Measurements from ENCODE around the gene DPH7. TPM values are rescaled to one million over a fixed set of nuclear protein-coding genes. Genes with fewer than 3 reads are reported as not detected.
"Not testable (repeated sequence)": the region's sequence is repeated elsewhere in the genome, so short reads cannot be mapped to it uniquely, and the experiment has no call there.

DPH7 gene
- 57.0 TPM for total RNA-seq
- polyA plus RNA-seq: 10 to 100 TPM; 24.4 to 34.8 (median 28.3) TPM

GRCh38 chr9:137578518-137579258 lies at the start of gene DPH7:
Gene DPH7, minus strand, starts transcription at chr9:137578925. Its CDS starts 148 bp downstream, at chr9:137578777.
- H3K36me3 Mint-ChIP-seq: peaks cover 16% of the 10 kb centered on the region
- H3K4me3 ChIP-seq (ENCODE audit: low read depth, low read length): peak within 1 kb of the TSS; percentile 68
- H3K4me3 Mint-ChIP-seq: peak within 1 kb of the TSS; percentile 86 to 92 (median 87)
- ATAC-seq (ENCODE audit: low read depth in 2 of 2): peak; percentile 97
- H3K9me3 Mint-ChIP-seq: no peaks in the 10 kb centered on the region
- peaks cover 0 to 44% (median 27%) of the 10 kb centered on the region in 4 donors for H3K4me1 Mint-ChIP-seq
- peak; percentile 92 to 94 (median 93) for DNase-seq
- H3K27me3 Mint-ChIP-seq: no peaks in the 10 kb centered on the region
- H3K27ac Mint-ChIP-seq: peak within 1 kb of the TSS; percentile 68 to 75 (median 69)
- H3K9me3 ChIP-seq (ENCODE audit: control insufficient read depth in 2 of 2, low read length in 2 of 2): no peaks in the 10 kb centered on the region
- H3K4me1 ChIP-seq (ENCODE audit: control insufficient read depth, insufficient read depth, low read length, poor library complexity, severe bottlenecking): peaks cover 33% of the 10 kb centered on the region
- H3K27ac ChIP-seq (ENCODE audit: insufficient read depth, low read length, poor library complexity, severe bottlenecking): peak within 1 kb of the TSS; percentile 73
- peaks cover 24% of the 10 kb centered on the region for H3K36me3 ChIP-seq (ENCODE audit: control insufficient read depth, insufficient read depth, low read length)
- no peaks in the 10 kb centered on the region for H3K27me3 ChIP-seq (ENCODE audit: control insufficient read depth, insufficient read depth, low read length)

GRCh38 chr9:137627406-137627805 lies 48.7 kb upstream of the DPH7 start:
- H3K27ac Mint-ChIP-seq; H3K9me3 ChIP-seq (ENCODE audit: control insufficient read depth in 2 of 2, low read length in 2 of 2); H3K27me3 Mint-ChIP-seq; ATAC-seq (ENCODE audit: low read depth in 2 of 2); H3K36me3 ChIP-seq (ENCODE audit: control insufficient read depth, insufficient read depth, low read length); DNase-seq; H3K4me3 ChIP-seq (ENCODE audit: low read depth, low read length); H3K27ac ChIP-seq (ENCODE audit: insufficient read depth, low read length, poor library complexity, severe bottlenecking); H3K27me3 ChIP-seq (ENCODE audit: control insufficient read depth, insufficient read depth, low read length); H3K9me3 Mint-ChIP-seq: not testable (repeated sequence)
- peaks cover 19 to 78% (median 44%) of the 10 kb centered on the region in 4 donors for H3K4me1 Mint-ChIP-seq
- H3K36me3 Mint-ChIP-seq: peaks cover 18% of the 10 kb centered on the region
- peaks cover 44% of the 10 kb centered on the region for H3K4me1 ChIP-seq (ENCODE audit: control insufficient read depth, insufficient read depth, low read length, poor library complexity, severe bottlenecking)
- peak overlapping the region in 1 of 4 donors; percentile 56 for H3K4me3 Mint-ChIP-seq

DNA sequence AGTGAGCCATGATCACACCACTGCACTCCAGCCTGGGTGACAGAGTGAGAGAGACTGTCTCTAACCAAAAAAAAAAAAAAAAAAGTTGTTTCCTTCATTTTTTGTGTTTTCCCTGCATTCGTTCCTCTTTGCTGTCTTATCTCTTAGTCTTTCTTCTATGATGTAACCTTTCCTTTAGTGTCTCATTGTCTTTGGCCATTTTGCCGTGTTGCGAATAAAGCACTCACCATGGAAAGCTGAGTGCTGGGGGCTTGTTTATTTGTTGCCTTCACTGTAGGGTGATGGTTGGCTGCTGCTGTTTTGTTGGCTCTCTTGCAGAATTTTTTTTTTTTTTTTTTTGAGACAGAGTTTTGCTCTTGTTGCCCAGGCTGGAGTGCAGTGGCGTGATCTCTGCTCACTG lies 47.7 kb upstream of the DPH7 start:
- Histone ChIP-seq H3K4me1 (ENCODE audit: control insufficient read depth, insufficient read depth, low read length, poor library complexity, severe bottlenecking) (peaks cover 48% of the 10 kb centered on the region), H3K27me3 (ENCODE audit: control insufficient read depth, insufficient read depth, low read length) (no peaks in the 10 kb centered on the region), H3K4me3 (ENCODE audit: low read depth, low read length) (no peak overlapping the region), H3K9me3 (ENCODE audit: control insufficient read depth in 2 of 2, low read length in 2 of 2) (no peaks in the 10 kb centered on the region), H3K36me3 (ENCODE audit: control insufficient read depth, insufficient read depth, low read length) (peaks cover 4% of the 10 kb centered on the region), H3K27ac (ENCODE audit: insufficient read depth, low read length, poor library complexity, severe bottlenecking) (no peak overlapping the region)
- DNase-seq: no peak
- ATAC-seq (ENCODE audit: low read depth in 2 of 2): no peak
- peak overlapping the region in 1 of 3 donors; percentile 91 for H3K27ac Mint-ChIP-seq
- H3K36me3 Mint-ChIP-seq: peaks cover 18% of the 10 kb centered on the region
- H3K9me3 Mint-ChIP-seq: peaks cover 0 to 2% (median 0%) of the 10 kb centered on the region in 7 donors
- peak overlapping the region in 1 of 4 donors; percentile 51 for H3K4me3 Mint-ChIP-seq
- no peaks in the 10 kb centered on the region for H3K27me3 Mint-ChIP-seq
- peaks cover 18 to 76% (median 46%) of the 10 kb centered on the region in 4 donors for H3K4me1 Mint-ChIP-seq

- peak overlapping the region in 2 of 4 donors; percentile 70 to 88 for H3K4me3 Mint-ChIP-seq
- H3K9me3 Mint-ChIP-seq; H3K36me3 ChIP-seq (ENCODE audit: control insufficient read depth, insufficient read depth, low read length); H3K27me3 Mint-ChIP-seq; H3K4me3 ChIP-seq (ENCODE audit: low read depth, low read length); DNase-seq; H3K27me3 ChIP-seq (ENCODE audit: control insufficient read depth, insufficient read depth, low read length); ATAC-seq (ENCODE audit: low read depth in 2 of 2); H3K27ac ChIP-seq (ENCODE audit: insufficient read depth, low read length, poor library complexity, severe bottlenecking); H3K9me3 ChIP-seq (ENCODE audit: control insufficient read depth in 2 of 2, low read length in 2 of 2); H3K36me3 Mint-ChIP-seq: not testable (repeated sequence)
- H3K4me1 ChIP-seq (ENCODE audit: control insufficient read depth, insufficient read depth, low read length, poor library complexity, severe bottlenecking): peaks cover 50% of the 10 kb centered on the region
- H3K4me1 Mint-ChIP-seq: peaks cover 19 to 68% (median 44%) of the 10 kb centered on the region in 4 donors
- H3K27ac Mint-ChIP-seq: peak overlapping the region; percentile 23 to 83 (median 52)
Measured at GRCh38 chr9:137622211-137622610, 43.5 kb upstream of the DPH7 start.

DNA sequence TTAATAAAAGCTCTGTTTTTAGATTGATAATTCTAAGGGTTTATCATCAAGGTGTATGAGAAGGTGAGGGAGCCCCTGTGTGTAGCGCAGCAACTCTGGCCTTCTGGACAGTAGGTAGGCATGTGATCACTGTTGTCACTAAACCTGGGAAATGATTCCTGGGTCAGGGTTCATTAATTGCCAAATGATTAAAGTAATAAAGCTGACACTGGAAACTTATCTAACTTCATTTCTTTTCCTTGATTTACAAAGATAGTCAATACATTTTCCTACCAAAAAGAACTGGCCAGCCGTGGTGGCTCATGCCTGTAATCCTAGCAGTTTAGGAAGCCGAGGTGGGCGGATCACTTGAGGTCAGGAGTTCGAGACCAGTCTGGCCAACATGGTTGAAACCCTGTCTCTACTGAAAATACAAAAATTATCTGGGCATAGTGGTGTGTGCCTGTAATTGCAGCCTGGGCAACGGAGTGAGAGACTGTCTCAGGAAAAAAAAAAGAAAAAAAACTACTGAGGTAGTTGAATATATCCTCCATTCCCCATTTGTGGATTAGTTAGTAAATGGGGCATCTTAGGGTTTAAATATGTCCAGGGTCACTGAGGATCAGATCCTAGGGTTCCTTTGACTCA lies 42.5 kb upstream of the DPH7 start:
- Mint-ChIP-seq H3K9me3 (peaks cover 0 to 2% (median 0%) of the 10 kb centered on the region in 7 donors), H3K27me3 (no peaks in the 10 kb centered on the region), H3K4me1 (peaks cover 19 to 65% (median 43%) of the 10 kb centered on the region in 4 donors), H3K27ac (no peak overlapping the region), H3K36me3 (peaks cover 10% of the 10 kb centered on the region), H3K4me3 (peak overlapping the region; percentile 28 to 93 (median 90))
- Histone ChIP-seq H3K9me3 (ENCODE audit: control insufficient read depth in 2 of 2, low read length in 2 of 2) (no peaks in the 10 kb centered on the region), H3K4me3 (ENCODE audit: low read depth, low read length) (peak overlapping the region; percentile 82), H3K4me1 (ENCODE audit: control insufficient read depth, insufficient read depth, low read length, poor library complexity, severe bottlenecking) (peaks cover 51% of the 10 kb centered on the region), H3K27me3 (ENCODE audit: control insufficient read depth, insufficient read depth, low read length) (no peaks in the 10 kb centered on the region), H3K27ac (ENCODE audit: insufficient read depth, low read length, poor library complexity, severe bottlenecking) (no peak overlapping the region), H3K36me3 (ENCODE audit: control insufficient read depth, insufficient read depth, low read length) (peaks cover 8% of the 10 kb centered on the region)
- ATAC-seq (ENCODE audit: low read depth in 2 of 2) (no peak), DNase-seq (peak in 2 of 3 donors; percentile 22 to 32)

DNA sequence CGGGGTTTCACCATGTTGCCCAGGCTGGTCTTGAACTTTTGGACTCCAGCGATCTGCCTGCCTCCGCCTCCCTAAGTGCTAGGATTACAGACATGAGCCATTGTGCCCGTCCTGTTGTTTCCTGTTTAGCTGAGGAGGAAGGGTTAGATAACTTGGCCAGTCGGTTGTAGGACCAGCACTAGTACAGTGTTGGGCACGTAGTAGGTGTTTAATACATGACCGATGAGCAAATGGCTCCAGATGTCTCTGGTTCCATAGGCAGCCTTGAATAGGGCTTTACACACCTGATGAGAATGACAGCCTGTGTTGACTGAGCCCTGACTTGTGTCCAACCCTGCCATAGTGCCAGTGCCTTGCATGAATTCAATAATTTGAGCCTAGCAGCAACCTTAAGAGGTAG lies 41.9 kb upstream of the DPH7 start:
- Mint-ChIP-seq H3K27me3 (no peaks in the 10 kb centered on the region), H3K4me3 (peak overlapping the region; percentile 28 to 93 (median 70)), H3K4me1 (peaks cover 18 to 64% (median 42%) of the 10 kb centered on the region in 4 donors), H3K9me3 (peaks cover 0 to 2% (median 0%) of the 10 kb centered on the region in 7 donors), H3K36me3 (peaks cover 9% of the 10 kb centered on the region), H3K27ac (peak overlapping the region in 1 of 3 donors; percentile 96)
- DNase-seq: no peak
- H3K27ac ChIP-seq (ENCODE audit: insufficient read depth, low read length, poor library complexity, severe bottlenecking): no peak overlapping the region
- no peaks in the 10 kb centered on the region for H3K27me3 ChIP-seq (ENCODE audit: control insufficient read depth, insufficient read depth, low read length)
- H3K4me1 ChIP-seq (ENCODE audit: control insufficient read depth, insufficient read depth, low read length, poor library complexity, severe bottlenecking): peaks cover 46% of the 10 kb centered on the region
- peak overlapping the region; percentile 82 for H3K4me3 ChIP-seq (ENCODE audit: low read depth, low read length)
- ATAC-seq (ENCODE audit: low read depth in 2 of 2): no peak
- peaks cover 8% of the 10 kb centered on the region for H3K36me3 ChIP-seq (ENCODE audit: control insufficient read depth, insufficient read depth, low read length)
- H3K9me3 ChIP-seq (ENCODE audit: control insufficient read depth in 2 of 2, low read length in 2 of 2): no peaks in the 10 kb centered on the region

- Histone ChIP-seq H3K36me3 (ENCODE audit: control insufficient read depth, insufficient read depth, low read length) (peaks cover 8% of the 10 kb centered on the region), H3K27me3 (ENCODE audit: control insufficient read depth, insufficient read depth, low read length) (no peaks in the 10 kb centered on the region), H3K9me3 (ENCODE audit: control insufficient read depth in 2 of 2, low read length in 2 of 2) (no peaks in the 10 kb centered on the region), H3K27ac (ENCODE audit: insufficient read depth, low read length, poor library complexity, severe bottlenecking) (peak overlapping the region; percentile 65), H3K4me1 (ENCODE audit: control insufficient read depth, insufficient read depth, low read length, poor library complexity, severe bottlenecking) (peaks cover 41% of the 10 kb centered on the region), H3K4me3 (ENCODE audit: low read depth, low read length) (peak overlapping the region; percentile 82)
- H3K36me3 Mint-ChIP-seq: peaks cover 4% of the 10 kb centered on the region
- no peaks in the 10 kb centered on the region for H3K27me3 Mint-ChIP-seq
- ATAC-seq (ENCODE audit: low read depth in 2 of 2) (no peak), DNase-seq (no peak)
- H3K9me3 Mint-ChIP-seq: peaks cover 0 to 2% (median 0%) of the 10 kb centered on the region in 7 donors
- H3K27ac Mint-ChIP-seq: peak overlapping the region; percentile 93 to 96 (median 95)
- H3K4me1 Mint-ChIP-seq: peaks cover 13 to 59% (median 37%) of the 10 kb centered on the region in 4 donors
- peak overlapping the region; percentile 93 to 99 (median 96) for H3K4me3 Mint-ChIP-seq
Measured at GRCh38 chr9:137620048-137620405, 41.3 kb upstream of the DPH7 start.
